ENCODE measurements around the gene PPT2. TPM values are rescaled to one million over a fixed set of nuclear protein-coding genes. Genes with fewer than 3 reads are reported as not detected.
"Not testable (repeated sequence)": the region's sequence is repeated elsewhere in the genome, so short reads cannot be mapped to it uniquely, and the experiment has no call there.

Gene PPT2
- total and polyA plus RNA-seq, 2 donors, result 20.0 to 29.6 TPM

GRCh38 chr6:32133786-32134185 lies 20.2 kb upstream of the PPT2 start:
- DNase-seq (ENCODE audit: extremely low spot score), result no peak
- Histone ChIP-seq H3K36me3 (ENCODE audit: insufficient read depth) (no peaks in the 10 kb centered on the region), H3K4me3 (ENCODE audit: low read depth, low read length) (no peak overlapping the region), H3K4me1 (ENCODE audit: insufficient read depth) (no peaks in the 10 kb centered on the region), H3K27ac (ENCODE audit: low read depth) (no peak overlapping the region)
- WGBS, result 78% methylated on average over 4 of the region's 4 CpGs

GRCh38 chr6:32137454-32137853 lies 16.5 kb upstream of the PPT2 start:
- no peak overlapping the region for H3K4me3 ChIP-seq (ENCODE audit: low read depth, low read length)
- no peaks in the 10 kb centered on the region for H3K36me3 ChIP-seq (ENCODE audit: insufficient read depth)
- no peak for DNase-seq (ENCODE audit: extremely low spot score)
- H3K4me1 ChIP-seq (ENCODE audit: insufficient read depth), result no peaks in the 10 kb centered on the region
- no peak overlapping the region for H3K27ac ChIP-seq (ENCODE audit: low read depth)

- 55% methylated on average over 5 of the region's 5 CpGs for WGBS
- no peaks in the 10 kb centered on the region for H3K36me3 ChIP-seq (ENCODE audit: insufficient read depth)
- H3K4me1 ChIP-seq (ENCODE audit: insufficient read depth), result no peaks in the 10 kb centered on the region
- DNase-seq (ENCODE audit: extremely low spot score), result no peak
- H3K4me3 ChIP-seq (ENCODE audit: low read depth, low read length), result no peak overlapping the region
- no peak overlapping the region for H3K27ac ChIP-seq (ENCODE audit: low read depth)
These were observed 14.4 kb upstream of the PPT2 start for GRCh38 chr6:32139590-32139989.

- WGBS, result 39% methylated on average over 5 of the region's 5 CpGs
- Histone ChIP-seq H3K27ac (ENCODE audit: low read depth) (no peak overlapping the region), H3K4me1 (ENCODE audit: insufficient read depth) (no peaks in the 10 kb centered on the region), H3K4me3 (ENCODE audit: low read depth, low read length) (no peak overlapping the region), H3K36me3 (ENCODE audit: insufficient read depth) (no peaks in the 10 kb centered on the region)
- no peak for DNase-seq (ENCODE audit: extremely low spot score)
These were observed 13.4 kb upstream of the PPT2 start for GRCh38 chr6:32140420-32141046.

DNA sequence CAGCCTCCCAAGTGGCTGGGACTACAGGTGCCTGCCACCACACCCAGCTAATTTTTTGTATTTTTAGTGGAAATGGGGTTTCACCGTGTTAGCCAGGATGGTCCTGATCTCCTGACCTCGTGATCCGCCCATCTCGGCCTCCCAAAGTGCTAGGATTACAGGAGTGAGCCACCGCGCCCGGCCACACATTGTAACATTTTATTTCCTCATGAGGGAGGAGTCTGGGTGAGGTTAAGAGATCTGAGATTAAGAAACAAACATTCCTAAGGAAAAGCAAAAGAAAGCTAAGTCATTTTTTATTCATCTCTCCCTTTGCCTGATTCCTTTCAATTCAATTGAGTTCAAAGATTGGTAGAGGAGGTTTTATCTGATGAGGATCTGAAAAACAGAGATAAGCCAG lies 9.7 kb upstream of the PPT2 start:
- H3K36me3 ChIP-seq (ENCODE audit: insufficient read depth); H3K27ac ChIP-seq (ENCODE audit: low read depth); DNase-seq (ENCODE audit: extremely low spot score); H3K4me1 ChIP-seq (ENCODE audit: insufficient read depth); H3K4me3 ChIP-seq (ENCODE audit: low read depth, low read length): not testable (repeated sequence)
- 67% methylated on average over 7 of the region's 7 CpGs for WGBS

DNA sequence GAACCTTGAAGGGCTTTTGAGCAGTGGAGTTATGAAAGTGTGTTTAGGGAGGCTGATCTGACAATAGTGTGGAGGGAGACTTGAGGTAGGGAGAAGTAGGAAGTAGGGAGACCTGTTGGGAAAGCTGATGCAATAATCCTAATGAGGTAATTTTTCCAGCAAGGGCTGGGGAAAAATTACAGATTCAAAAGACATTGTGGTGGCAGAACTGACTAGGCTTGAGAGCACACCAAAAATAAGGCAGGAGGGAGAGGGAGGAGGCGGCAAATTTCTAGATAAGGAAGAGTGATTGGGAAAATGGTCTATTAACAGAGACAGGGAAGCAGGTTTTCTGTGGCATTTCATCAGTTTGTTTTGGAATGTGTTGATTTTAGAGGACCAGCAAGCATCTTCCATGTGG lies 7.7 kb upstream of the PPT2 start:
- no peak for DNase-seq (ENCODE audit: extremely low spot score)
- Histone ChIP-seq H3K4me1 (ENCODE audit: insufficient read depth) (no peaks in the 10 kb centered on the region), H3K36me3 (ENCODE audit: insufficient read depth) (no peaks in the 10 kb centered on the region), H3K4me3 (ENCODE audit: low read depth, low read length) (no peak overlapping the region), H3K27ac (ENCODE audit: low read depth) (no peak overlapping the region)
- 68% methylated on average over 1 of the region's 1 CpG for WGBS

- WGBS, result 36% methylated on average over 4 of the region's 4 CpGs
- no peak for DNase-seq (ENCODE audit: extremely low spot score)
- H3K4me1 ChIP-seq (ENCODE audit: insufficient read depth), result no peaks in the 10 kb centered on the region
- H3K36me3 ChIP-seq (ENCODE audit: insufficient read depth), result no peaks in the 10 kb centered on the region
- no peak overlapping the region for H3K27ac ChIP-seq (ENCODE audit: low read depth)
- no peak overlapping the region for H3K4me3 ChIP-seq (ENCODE audit: low read depth, low read length)
These were observed 7.3 kb upstream of the PPT2 start for GRCh38 chr6:32146687-32147086.

GRCh38 chr6:32147401-32148132 lies 6.4 kb upstream of the PPT2 start:
- 92% methylated on average over 4 of the region's 4 CpGs for WGBS
- Histone ChIP-seq H3K27ac (ENCODE audit: low read depth) (no peak overlapping the region), H3K4me3 (ENCODE audit: low read depth, low read length) (no peak overlapping the region), H3K4me1 (ENCODE audit: insufficient read depth) (no peaks in the 10 kb centered on the region), H3K36me3 (ENCODE audit: insufficient read depth) (no peaks in the 10 kb centered on the region)
- DNase-seq (ENCODE audit: extremely low spot score), result no peak

DNA sequence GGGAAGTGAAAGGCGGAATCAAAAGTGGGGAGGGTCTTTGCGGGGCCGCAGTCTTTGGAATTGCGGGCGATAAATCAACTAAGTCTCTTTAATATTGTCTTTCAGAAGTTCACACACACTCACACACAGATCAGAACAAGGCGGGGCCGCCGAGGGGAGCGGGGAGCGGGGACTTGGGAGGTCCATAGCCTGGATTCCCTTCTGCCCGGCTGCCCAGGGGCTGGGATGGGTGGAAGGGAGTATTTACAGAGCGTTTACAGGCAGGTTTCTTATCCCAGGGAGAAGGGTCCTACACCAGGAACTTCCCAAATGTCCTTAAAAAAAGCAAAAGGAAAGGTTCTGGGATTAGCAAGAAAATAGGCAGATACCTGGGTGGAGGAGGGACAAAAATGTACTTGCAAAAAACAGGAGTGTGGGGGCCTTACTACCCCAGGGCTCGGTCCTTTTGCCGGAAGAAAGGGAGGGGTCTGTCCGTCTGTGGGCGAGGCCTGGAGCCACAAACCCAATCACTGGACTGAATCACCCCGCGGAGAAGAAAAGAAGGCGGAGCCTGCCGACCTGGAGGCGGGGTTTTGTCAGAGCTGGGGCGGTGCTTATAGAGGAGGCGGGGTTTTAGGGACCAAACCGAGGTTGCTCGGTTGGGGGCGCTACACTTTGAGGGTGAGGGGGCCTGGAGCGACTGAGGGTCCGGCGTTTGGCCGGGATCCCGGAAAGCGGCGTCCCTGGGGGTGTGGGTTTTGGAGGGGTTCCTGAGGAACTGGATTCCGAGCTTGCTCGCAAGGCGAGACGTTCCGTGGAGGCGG lies 5.5 kb upstream of the PPT2 start:
- 46% methylated on average over 39 of the region's 39 CpGs for WGBS

GRCh38 chr6:32149092-32149755 lies 4.7 kb upstream of the PPT2 start:
- no peak overlapping the region for H3K27ac ChIP-seq (ENCODE audit: low read depth)
- 68% methylated on average over 47 of the region's 47 CpGs for WGBS
- no peak overlapping the region for H3K4me3 ChIP-seq (ENCODE audit: low read depth, low read length)
- no peak for DNase-seq (ENCODE audit: extremely low spot score)
- H3K4me1 ChIP-seq (ENCODE audit: insufficient read depth), result no peaks in the 10 kb centered on the region
- H3K36me3 ChIP-seq (ENCODE audit: insufficient read depth), result no peaks in the 10 kb centered on the region

More for the DNA sequence above, 5.5 kb upstream of the PPT2 start:
- DNase-seq (ENCODE audit: extremely low spot score), result no peak
- Histone ChIP-seq H3K4me1 (ENCODE audit: insufficient read depth) (no peaks in the 10 kb centered on the region), H3K27ac (ENCODE audit: low read depth) (no peak overlapping the region), H3K4me3 (ENCODE audit: low read depth, low read length) (no peak overlapping the region), H3K36me3 (ENCODE audit: insufficient read depth) (no peaks in the 10 kb centered on the region)

DNA sequence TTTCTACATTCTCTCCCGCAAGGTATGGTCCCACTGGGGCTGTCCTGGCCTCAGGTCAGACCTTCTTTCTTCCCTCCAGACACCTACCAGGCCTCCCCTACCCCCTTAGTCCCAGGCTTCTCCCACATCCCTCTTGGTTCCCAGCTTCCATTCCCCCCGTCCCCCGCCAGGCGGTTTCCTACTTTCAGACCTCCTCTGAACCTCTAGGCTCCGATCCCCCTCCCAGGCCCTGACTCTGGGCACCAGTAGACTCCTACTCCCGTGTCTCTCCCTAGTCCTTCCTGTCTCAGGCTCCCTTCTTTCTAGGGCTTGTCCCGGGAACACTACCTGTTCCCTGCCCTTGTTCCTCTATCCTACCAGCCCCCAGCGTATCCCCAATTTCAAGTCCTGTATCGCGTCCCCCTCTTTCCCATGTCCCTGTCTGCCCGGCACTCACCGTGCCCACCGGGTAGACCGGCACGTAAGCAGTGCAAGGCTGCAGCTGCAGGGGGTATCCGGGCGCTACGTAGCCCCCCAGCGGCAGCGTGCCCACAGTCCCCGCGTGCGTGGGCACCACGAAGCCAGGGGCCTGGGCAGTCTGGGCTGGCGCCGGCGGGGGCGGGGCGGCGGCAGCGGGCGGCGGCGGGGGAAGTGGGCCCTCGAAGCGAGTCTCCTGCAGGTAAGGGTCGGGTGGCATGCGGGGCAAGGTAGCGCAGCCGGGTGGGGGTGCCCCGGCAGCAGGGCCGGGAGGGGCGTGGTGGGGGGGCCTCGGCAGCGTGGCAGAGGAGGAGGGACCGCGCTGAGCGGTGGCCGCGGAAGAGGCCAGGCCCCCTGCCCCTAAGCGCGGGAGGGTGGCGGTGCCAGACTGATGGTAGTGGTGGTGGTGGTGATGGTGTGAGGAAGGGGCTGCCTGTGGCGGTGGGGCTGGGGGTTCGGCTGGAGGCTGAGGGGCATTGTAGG lies 3.7 kb upstream of the PPT2 start:
- Histone ChIP-seq H3K27ac (ENCODE audit: low read depth) (no peak overlapping the region), H3K36me3 (ENCODE audit: insufficient read depth) (no peaks in the 10 kb centered on the region), H3K4me1 (ENCODE audit: insufficient read depth) (no peaks in the 10 kb centered on the region), H3K4me3 (ENCODE audit: low read depth, low read length) (no peak overlapping the region)
- DNase-seq (ENCODE audit: extremely low spot score), result no peak
- WGBS, result 50% methylated on average over 55 of the region's 55 CpGs

DNA sequence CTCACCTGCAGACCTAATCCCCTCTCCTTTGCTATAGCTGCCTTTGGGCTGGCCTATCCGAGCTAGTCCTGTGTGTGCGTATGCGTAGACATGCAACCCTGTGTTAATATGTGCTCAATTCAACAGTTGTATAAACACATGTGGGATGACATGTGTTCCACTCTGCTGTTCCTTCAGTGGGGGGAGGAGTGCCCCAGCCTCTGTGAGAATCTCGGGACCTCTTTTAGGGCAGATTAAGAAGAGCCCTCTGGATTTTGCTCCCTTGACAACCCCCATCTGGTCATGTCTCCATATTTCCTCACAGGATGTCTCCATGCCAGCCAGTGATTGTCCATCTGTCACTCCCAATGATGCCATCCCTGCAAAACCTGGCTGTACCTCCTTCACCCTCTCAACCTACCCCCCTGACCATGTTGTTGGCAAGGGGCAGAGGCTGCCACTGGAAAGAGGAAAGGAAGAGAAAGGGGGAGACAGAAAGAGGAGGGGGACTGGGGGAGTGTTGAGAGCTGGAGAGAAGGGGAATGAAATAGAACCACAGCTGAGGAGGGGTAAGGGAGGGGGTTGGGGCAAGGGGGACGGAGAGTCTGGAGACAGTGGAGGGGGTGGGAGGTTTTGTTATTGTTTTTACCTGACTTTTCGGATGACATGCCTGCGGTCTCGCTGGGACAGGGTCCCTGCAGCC lies 2.6 kb upstream of the PPT2 start:
- no peak for DNase-seq (ENCODE audit: extremely low spot score)
- Histone ChIP-seq H3K27ac (ENCODE audit: low read depth) (no peak overlapping the region), H3K4me3 (ENCODE audit: low read depth, low read length) (peak overlapping the region; percentile 43), H3K36me3 (ENCODE audit: insufficient read depth) (no peaks in the 10 kb centered on the region), H3K4me1 (ENCODE audit: insufficient read depth) (no peaks in the 10 kb centered on the region)
- WGBS, result 35% methylated on average over 8 of the region's 8 CpGs
